Activated CD4-positive, alpha-beta T cell treated with anti-CD3 and anti-CD28 coated beads for 24 hours (primary cell): ENCODE results near the gene TSPAN18.

Experiments used
- DNase-seq, 2 donors: peaks; one replicate each; pipeline ENCODE4 v3.0.0-alpha.2; 2020; ENCODE audit warnings: low read depth in 2 of 2

Gene TSPAN18

GRCh38 chr11:44979543-44980399 lies 253.0 kb downstream of the TSPAN18 start:
- DNase-seq: no peak

DNA sequence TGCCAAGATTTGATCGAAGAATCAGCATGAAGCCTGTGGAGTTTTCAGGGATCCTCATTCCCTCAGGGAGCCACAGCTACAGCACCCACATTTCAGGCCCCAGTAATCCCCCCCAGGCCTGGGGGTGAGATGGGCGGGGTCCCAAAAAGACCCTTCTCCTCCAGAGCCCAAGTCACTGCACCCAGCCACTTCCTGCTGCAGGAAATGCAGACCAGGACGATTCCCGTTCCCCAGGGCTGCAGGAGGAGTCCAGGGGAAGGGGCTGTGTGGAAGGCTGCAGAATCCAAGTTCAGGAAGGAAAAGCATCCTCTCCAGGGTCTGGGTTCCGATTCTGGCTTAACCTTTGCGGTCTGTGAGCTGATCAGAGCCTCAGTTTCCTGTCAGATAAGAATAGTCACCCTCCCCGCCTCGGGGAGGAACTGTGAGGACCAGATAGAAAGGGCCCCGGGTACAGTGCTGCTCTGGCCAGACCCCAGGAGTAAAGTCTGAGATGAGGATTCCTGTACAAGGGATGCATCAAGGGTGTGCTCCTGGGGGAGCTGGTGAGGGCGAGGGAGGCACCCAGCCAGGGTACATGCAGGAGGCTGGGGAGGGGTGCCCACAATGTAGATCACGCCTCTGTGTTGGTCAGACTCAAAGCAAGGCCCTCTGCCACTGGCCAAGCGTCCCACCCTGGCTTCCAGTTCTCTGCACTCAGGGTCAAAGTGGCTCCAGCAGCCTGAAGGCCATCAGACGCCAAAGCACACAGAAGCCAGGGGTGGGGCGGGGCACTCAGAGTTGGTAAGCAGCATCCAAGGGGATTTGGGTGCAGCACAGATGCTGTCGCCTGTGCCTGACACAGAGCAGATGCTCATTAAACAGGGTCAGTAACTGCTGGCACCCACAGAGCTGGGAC lies 254.0 kb downstream of the TSPAN18 start:
- no peak for DNase-seq
